BJ (cell line): ENCODE results near the gene MED19. TPM values are rescaled to one million over a fixed set of nuclear protein-coding genes. Genes with fewer than 3 reads are reported as not detected.
"Not testable (repeated sequence)": the region's sequence is repeated elsewhere in the genome, so short reads cannot be mapped to it uniquely, and the experiment has no call there.

Experiments used
- CTCF ChIA-PET: fragments of 350-600 bp; formaldehyde crosslinking; extraction: SDS; loops from one replicate; lab custom pipeline; 2021; ENCODE audit warnings: antibody characterized with exemption, inconsistent platforms; lab: Yijun Ruan, JAX
- POLR2A ChIA-PET: fragments of 300-600 bp; sonication (Branson Sonifier 250); formaldehyde crosslinking; extraction: SDS; loops from one replicate; lab custom pipeline; 2021; ENCODE audit warnings: antibody characterized with exemption; lab: Charles Lee
- DNase-seq: peaks from one replicate; pipeline ENCODE4 v3.0.0-alpha.2; 2011; ENCODE audit warnings: low read depth
- H3K27me3 ChIP-seq: 2 replicates; pipeline ENCODE4 v1.6.0; 2011; ENCODE audit warnings: low read length; ENCODE audit not compliant: control insufficient read depth, insufficient read depth
- H3K36me3 ChIP-seq: 2 replicates; pipeline ENCODE4 v1.5.1; 2011; ENCODE audit warnings: low read length; ENCODE audit not compliant: control insufficient read depth, insufficient read depth
- H3K4me3 ChIP-seq: 2 replicates; pipeline ENCODE4 v1.5.1; 2011; ENCODE audit warnings: low read depth, mild to moderate bottlenecking, control low read depth, low read length
- CTCF ChIP-seq: IDR thresholded peaks from 2 replicates; pipeline ENCODE4 v1.5.1; 2011; ENCODE audit warnings: low read depth, mild to moderate bottlenecking, control low read depth, inconsistent platforms, low read length, moderate library complexity; ENCODE audit not compliant: insufficient read depth
- polyA plus RNA-seq: library from polyadenylated mRNA; depleted of rRNA; stranded (reverse); fragments of >200 nt; gene quantifications from 2 replicates; pipeline ENCODE4 v1.2.3, GENCODE V29; 2011

Gene MED19
- polyA plus RNA-seq, 1 experiment = 28.4 TPM

- ChIA-PET POLR2A (interaction anchor here (0.5 kb wide), 1 partner anchor 22 kb away, joined by 17 read pairs; no protein-coding TSS in a partner anchor), CTCF (interaction anchor here (0.9 kb wide), 1 partner anchor 34 kb away, joined by 3 read pairs; no protein-coding TSS in a partner anchor)
- Histone ChIP-seq H3K36me3 (peaks cover 30% of the 10 kb centered on the region), H3K4me3 (no peak overlapping the region), H3K27me3 (no peaks in the 10 kb centered on the region)
- no peak for DNase-seq
- no peak for TF ChIP-seq CTCF
Observed at GRCh38 chr11:57699813-57700212, 12.2 kb downstream of the MED19 start.

GRCh38 chr11:57698843-57699365 lies 13.1 kb downstream of the MED19 start:
- POLR2A ChIA-PET = no interaction called here
- CTCF ChIA-PET = interaction anchor here (0.9 to 1.5 kb wide), 3 partner anchors 11 to 102 kb away, joined by 3 to 4 read pairs (median 3); no protein-coding TSS in a partner anchor
- no peak for DNase-seq
- no peaks in the 10 kb centered on the region for H3K27me3 ChIP-seq
- H3K4me3 ChIP-seq = no peak overlapping the region
- TF ChIP-seq CTCF = no peak
- H3K36me3 ChIP-seq = peaks cover 25% of the 10 kb centered on the region

GRCh38 chr11:57690474-57690873 lies 21.5 kb downstream of the MED19 start:
- CTCF ChIA-PET = interaction anchor here (0.6 to 0.7 kb wide), 2 partner anchors 79 to 247 kb away, joined by 3 read pairs; no protein-coding TSS in a partner anchor
- POLR2A ChIA-PET = not testable (repeated sequence)

GRCh38 chr11:57681168-57681567 lies 30.8 kb downstream of the MED19 start:
- no peak overlapping the region for H3K4me3 ChIP-seq
- ChIA-PET CTCF (interaction anchor here (0.6 kb wide), 1 partner anchor 224 kb away, joined by 3 read pairs; no protein-coding TSS in a partner anchor), POLR2A (no interaction called here)
- H3K36me3 ChIP-seq = peaks cover 7% of the 10 kb centered on the region
- TF ChIP-seq CTCF = no peak
- H3K27me3 ChIP-seq = no peaks in the 10 kb centered on the region
- DNase-seq = no peak

More at GRCh38 chr11:57690474-57690873, 21.5 kb downstream of the MED19 start:
- H3K27me3 ChIP-seq, DNase-seq, H3K4me3 ChIP-seq: not testable (repeated sequence)
- H3K36me3 ChIP-seq = peaks cover 19% of the 10 kb centered on the region

GRCh38 chr11:57680552-57680874 lies 31.5 kb downstream of the MED19 start:
- CTCF ChIA-PET = interaction anchor here (0.6 kb wide), 1 partner anchor 224 kb away, joined by 3 read pairs; no protein-coding TSS in a partner anchor
- H3K36me3 ChIP-seq = peaks cover 7% of the 10 kb centered on the region
- no peak overlapping the region for H3K4me3 ChIP-seq
- H3K27me3 ChIP-seq = no peaks in the 10 kb centered on the region
- DNase-seq = no peak
- POLR2A ChIA-PET = no interaction called here
- no peak for TF ChIP-seq CTCF

- TF ChIP-seq CTCF = no peak
- ChIA-PET CTCF (no interaction called here), POLR2A (no interaction called here)
- peaks cover 3% of the 10 kb centered on the region for H3K36me3 ChIP-seq
- H3K4me3 ChIP-seq = no peak overlapping the region
- no peak for DNase-seq
- no peaks in the 10 kb centered on the region for H3K27me3 ChIP-seq
Observed at GRCh38 chr11:57679396-57679795, 32.6 kb downstream of the MED19 start.
